Esophagus mucosa (tissue), 1 donor: ENCODE data around the gene ENDOD1. TPM values are rescaled to one million over a fixed set of nuclear protein-coding genes. Genes with fewer than 3 reads are reported as not detected.
A peak's percentile ranks its signal among the peaks of the same experiment; 100 is the strongest.

Source experiments
- ATAC-seq: fragments of 200-7000 bp; cut with Tn5 transposase; one replicate; pipeline ENCODE4 v1.9.1; 2020
- total RNA-seq: library from RNA; stranded (reverse); gene quantifications from one replicate; pipeline ENCODE4 v1.2.4, GENCODE V29; 2023
- donor health status: DM: yes; HTN: yes; CAD: no.

Gene ENDOD1
- total RNA-seq, 1 donor from 2014 or later, result 28.3 TPM

GRCh38 chr11:95078526-95078925 lies 11.1 kb upstream of the ENDOD1 start:
- ATAC-seq, result peak; percentile 31

DNA sequence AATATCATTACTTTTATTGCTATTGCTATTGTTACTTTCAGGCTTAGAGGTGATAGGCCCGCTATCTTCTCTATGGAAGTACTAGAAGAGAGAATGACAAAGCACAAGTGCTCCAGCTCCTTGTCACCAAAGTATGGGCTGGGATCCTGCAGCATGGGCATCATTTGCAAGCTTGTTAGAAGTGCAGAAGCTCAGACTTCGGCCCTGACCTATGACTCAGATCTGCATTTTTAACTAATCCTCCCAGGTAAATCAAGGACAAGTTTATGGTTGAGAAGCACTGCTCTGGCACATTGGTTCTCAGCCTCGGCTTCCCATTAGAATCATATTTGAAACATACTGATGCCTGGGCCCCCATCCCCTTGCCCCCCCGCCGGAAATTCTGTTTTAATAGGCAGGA lies 8.6 kb upstream of the ENDOD1 start:
- no peak for ATAC-seq

GRCh38 chr11:95081412-95081811 lies 8.2 kb upstream of the ENDOD1 start:
- ATAC-seq, result no peak

DNA sequence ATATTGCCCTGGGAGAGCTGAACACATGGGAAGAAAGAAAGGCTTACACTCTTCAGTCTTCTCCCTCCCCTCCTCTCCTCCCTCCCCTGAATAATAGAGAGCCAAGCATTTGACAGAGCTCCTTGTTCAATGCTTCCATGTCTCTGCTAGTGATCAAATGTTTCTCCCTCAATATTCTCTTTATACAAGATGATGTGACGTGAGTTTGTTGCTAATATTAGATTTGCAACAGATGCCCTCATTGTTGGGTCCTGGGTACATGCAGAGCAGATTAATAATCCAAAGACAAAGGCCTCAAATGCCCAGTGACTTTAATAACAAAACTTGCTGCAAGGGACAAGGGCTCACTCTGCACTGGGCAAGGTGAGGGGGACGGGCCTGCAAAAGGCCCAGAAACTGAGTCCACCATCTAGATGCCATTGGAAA lies 7.1 kb upstream of the ENDOD1 start:
- no peak for ATAC-seq

DNA sequence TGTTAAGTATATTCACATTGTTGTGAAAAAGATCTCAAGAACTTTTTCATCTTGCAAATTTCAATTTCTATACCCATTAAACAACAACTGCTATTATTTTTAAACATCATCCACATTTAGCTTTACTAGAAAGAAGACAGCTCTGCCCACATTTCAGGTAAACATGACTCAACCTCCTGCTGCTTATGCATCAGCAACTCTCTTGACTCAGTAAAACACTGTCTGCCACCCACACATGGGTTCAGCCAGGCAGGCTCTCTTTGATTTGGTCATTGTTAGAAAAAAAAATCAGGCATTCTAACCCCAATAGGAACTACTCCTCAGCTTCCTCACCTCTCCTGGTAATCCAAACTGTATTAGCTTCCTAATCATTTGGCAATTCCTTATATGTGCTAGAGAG lies 5.1 kb upstream of the ENDOD1 start:
- peak; percentile 71 for ATAC-seq

- ATAC-seq, result no peak
Measured at GRCh38 chr11:95085117-95085816, 4.4 kb upstream of the ENDOD1 start.

DNA sequence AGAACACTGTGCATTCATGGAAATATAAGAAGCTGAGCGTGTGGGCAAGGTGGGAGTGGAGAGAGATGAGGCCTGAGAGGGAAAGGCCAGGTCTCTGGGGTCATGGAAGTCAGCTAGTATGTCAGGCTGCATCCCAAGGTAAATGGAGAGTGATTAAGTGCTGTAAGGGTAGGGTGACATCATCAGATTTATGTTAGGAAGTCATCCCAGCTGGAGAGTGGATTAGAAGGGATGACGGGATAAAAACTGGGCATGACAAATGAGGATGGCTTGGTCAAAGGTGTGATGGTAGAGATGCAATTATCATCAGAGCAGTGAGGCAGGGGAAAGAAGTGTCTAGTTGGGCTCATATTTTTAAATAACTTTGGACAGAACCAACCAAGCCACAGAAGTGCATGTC lies 3.5 kb upstream of the ENDOD1 start:
- ATAC-seq, result no peak

DNA sequence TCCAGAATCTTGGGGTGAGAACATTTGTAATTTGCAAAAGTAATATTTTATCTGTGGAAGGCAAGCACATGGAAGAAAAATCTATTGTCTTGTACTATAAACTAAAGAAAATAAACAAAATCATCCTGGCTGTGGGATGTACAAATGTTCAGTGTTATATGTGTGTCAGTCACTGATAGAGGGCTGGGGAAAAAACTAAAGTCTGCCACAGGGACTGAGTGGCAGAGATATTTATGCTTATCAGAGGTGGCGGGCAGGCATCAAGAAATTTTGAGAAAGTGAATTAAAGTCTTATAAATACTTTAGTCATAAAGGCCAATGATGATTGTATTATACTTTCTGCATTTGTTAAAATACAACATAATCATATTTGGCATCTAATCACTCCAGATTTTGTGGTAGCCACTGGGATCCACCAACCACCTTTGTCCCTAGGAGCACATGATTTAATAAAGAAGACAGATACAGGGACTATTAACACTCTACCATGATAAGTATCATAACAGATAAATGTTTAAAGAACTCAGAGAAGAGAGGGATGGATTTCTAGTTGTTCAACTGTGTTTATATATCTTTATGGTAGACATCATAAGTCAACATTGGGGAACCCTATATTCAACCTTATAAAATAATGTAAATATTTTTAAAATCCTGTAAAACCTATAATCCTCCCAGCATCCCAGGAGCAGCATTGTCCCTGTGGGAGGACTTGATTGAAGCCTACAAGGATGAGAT lies 2.6 kb upstream of the ENDOD1 start:
- ATAC-seq, result no peak

DNA sequence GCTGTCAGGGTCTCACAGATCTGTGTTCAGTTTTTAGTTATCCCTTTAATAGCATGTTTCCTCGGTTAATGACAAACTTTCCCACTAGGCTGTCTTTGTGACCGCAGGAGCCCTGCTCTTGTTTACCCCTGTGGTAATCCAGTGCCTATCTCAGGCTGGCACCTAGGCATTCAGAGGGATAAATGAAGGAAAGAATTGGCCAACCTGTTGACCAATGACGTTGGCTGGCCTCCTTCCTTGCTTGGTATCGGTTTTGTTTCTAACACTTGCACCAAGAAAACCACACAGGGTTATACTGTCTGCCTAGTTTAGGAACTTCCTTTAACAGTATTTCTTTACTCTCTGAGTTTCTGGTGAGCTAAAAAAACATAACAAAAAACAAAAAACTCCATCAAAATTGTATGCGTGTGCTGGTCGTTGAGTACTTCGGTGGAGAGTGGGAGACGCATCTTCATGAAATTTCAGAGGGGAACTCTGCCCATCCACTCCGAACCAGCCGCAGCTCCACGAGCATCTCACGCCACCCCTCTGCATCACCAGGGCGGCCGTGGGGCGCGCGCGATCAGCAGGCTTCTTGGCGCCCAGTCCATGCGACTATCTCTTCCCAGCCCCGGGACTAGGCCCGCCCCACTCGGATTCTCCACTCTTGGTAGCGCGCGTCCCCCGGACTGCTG lies 563 bp upstream of the ENDOD1 start:
- ATAC-seq, result peak; percentile 57

GRCh38 chr11:95091663-95092180 lies 2.1 kb downstream of the ENDOD1 start:
- no peak for ATAC-seq

DNA sequence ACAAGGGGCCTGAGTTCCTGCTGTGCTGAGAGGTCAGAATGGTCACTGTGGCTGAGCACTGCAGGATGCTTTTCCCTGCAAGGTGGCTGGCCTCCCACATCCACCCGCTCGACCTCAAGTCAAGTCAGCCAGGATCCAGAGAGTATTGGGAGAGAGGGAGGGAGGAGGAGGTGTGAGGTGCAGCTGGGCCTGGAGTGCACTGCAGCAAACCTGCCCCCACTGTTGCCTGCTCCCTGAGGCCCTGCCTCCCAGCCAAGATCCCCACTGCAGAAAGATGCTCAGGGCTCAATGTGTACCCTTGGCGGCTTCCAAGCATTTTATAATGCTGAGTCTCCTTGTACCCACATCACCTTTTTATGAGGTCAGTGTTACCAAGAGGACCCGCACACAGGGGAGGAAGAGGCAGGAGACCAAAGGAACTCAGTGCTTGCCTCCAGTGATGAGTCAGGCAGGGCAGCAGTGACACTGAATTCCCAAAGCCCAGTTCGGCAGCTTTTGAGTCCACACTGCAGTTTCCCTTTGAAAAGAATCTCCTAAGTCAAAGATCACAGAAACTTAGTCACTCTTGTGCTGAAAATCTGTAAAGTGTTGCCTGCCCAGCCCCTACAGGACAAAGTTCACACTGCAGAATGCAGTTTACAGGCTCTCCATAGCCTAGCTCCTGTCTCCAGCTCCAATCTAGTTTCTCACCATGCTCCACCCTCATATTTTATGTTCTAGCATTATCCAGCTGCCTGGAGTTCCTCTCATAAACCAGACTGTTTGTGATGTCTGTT lies 3.1 kb downstream of the ENDOD1 start:
- peak; percentile 45 for ATAC-seq

- no peak for ATAC-seq
Measured at GRCh38 chr11:95093548-95093947, 3.9 kb downstream of the ENDOD1 start.

DNA sequence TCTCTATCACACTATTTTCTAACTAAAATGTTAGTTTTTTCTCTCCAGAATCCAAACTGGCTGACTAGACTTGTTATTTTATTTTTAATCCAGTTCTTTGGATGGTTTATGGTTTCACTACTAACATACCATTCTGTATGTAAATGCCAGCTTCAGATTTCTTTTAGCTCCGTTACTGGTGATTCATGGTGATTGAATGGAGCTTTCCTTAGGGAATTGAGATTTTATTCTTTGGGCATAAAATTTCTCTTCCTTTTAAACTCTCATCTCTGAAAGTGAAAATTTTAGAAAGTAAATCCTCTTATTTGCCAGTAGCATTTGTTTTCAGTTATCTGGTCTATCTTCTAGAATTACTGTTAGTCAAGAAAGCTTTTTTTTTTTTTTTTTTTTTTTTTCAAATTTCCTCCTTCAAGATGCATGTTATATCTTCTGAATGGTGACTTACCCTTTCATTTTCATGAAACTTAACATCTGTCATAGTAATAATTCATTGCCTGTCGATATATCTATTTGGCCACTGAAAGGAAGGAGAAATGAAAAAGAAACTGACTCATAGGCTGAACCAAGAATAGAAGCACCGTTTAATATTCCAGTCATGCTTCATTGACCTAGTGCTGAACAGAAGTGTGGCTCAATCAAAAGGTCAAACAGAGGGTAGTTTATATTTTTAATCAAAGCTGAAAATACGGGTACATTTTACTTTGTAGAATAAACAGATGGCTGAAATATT lies 6.4 kb downstream of the ENDOD1 start:
- ATAC-seq, result peak; percentile 53

GRCh38 chr11:95097209-95097608 lies 7.6 kb downstream of the ENDOD1 start:
- ATAC-seq, result no peak

GRCh38 chr11:95098826-95099225 lies 9.2 kb downstream of the ENDOD1 start:
- ATAC-seq, result no peak

GRCh38 chr11:95100191-95100648 lies 10.6 kb downstream of the ENDOD1 start:
- no peak for ATAC-seq

- ATAC-seq, result no peak
Measured at GRCh38 chr11:95100856-95101507, 11.3 kb downstream of the ENDOD1 start.

DNA sequence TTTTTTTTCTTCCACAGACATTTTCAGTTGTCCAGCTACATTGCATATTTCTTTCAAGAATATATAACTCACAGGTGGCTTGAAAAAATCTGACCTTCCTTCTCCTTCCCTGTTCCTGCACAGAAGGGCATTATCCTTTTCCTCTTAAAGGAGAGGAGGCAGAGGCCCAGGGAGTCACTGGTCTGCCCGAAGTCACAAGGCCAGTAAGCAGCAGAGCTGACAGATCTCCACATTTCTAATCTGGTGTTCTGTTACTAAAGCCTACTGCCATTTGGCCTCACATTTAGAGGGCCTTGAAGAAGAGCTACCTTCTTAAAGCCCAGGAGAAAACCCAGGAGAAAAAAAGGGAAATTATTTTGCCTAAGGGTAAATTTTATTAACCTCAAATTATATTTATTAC lies 12.3 kb downstream of the ENDOD1 start:
- ATAC-seq, result no peak

GRCh38 chr11:95102733-95103132 lies 13.1 kb downstream of the ENDOD1 start:
- no peak for ATAC-seq

- no peak for ATAC-seq
Measured at GRCh38 chr11:95103701-95104100, 14.1 kb downstream of the ENDOD1 start.

DNA sequence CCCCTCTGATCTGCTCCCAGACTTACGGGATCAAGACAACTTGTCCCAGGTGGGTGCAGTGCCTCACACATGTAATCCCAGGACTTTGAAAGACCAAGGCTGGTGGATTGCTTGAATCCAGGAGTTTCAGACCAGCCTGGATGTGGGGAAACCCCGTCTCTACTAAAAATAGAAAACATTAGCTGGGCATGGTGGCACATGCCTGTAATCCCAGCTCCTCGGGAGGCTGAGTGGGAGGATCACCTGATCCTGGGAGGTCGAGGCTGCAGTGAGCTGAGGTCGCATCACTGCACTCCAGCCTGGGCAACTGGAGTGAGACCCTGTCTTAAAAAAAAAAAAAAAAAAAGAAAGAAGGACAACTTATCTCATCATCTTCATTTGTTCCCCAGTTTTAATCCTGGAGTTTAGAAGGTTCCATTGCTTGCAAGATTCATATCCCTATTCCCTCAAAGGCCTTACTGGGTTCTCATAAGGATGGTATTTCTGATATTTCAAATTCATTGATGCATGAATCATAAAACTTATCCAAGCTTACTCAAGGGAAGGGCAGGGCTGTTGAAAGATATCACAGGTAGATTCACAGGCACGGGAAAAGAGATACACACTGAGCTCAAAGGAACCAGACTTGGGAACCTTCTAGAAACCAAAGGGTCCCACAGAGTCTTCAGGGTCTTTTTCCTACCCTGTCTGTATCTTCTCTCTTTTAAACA lies 14.6 kb downstream of the ENDOD1 start:
- no peak for ATAC-seq
